GM12878 (cell line): Measurements from ENCODE around the gene ADGRL3. TPM values are rescaled to one million over a fixed set of nuclear protein-coding genes. Genes with fewer than 3 reads are reported as not detected.

Source experiments
- FOXK2 ChIP-seq: fragments of 450-650 bp; IDR thresholded peaks from 2 replicates; pipeline ENCODE4 v1.6.1; 2017; ENCODE audit warnings: mild to moderate bottlenecking, moderate library complexity
- JUND ChIP-seq: IDR thresholded peaks from 2 replicates; pipeline ENCODE4 v1.6.1; 2012; ENCODE audit warnings: low read depth, mild to moderate bottlenecking, low read length, improper control_type of control experiment, moderate library complexity
- NBN ChIP-seq: fragments of 450-650 bp; IDR thresholded peaks from 2 replicates; pipeline ENCODE4 v1.6.1; 2016
- NRF1 ChIP-seq: conservative IDR thresholded peaks from 2 replicates; pipeline ENCODE4 v1.6.1; 2011; ENCODE audit warnings: mild to moderate bottlenecking, low read depth, low read length, improper control_type of control experiment
- POLR2AphosphoS5 ChIP-seq: IDR thresholded peaks from 2 replicates; pipeline ENCODE4 v1.6.1; 2011; ENCODE audit warnings: mild to moderate bottlenecking, low read length, inconsistent platforms
- PRDM15 ChIP-seq: fragments of 450-650 bp; formaldehyde crosslinking; IDR thresholded peaks from 2 replicates; pipeline ENCODE4 v1.4.0; 2020; ENCODE audit warnings: mild to moderate bottlenecking, moderate library complexity
- RAD51 ChIP-seq: fragments of 450-650 bp; IDR thresholded peaks from 2 replicates; pipeline ENCODE4 v1.6.1; 2016; ENCODE audit warnings: moderate library complexity, mild to moderate bottlenecking, inconsistent platforms
- ZNF24 ChIP-seq: fragments of 450-650 bp; IDR thresholded peaks from 2 replicates; pipeline ENCODE4 v1.6.1; 2017; ENCODE audit warnings: antibody characterized with exemption, mild to moderate bottlenecking
- ZNF592 ChIP-seq: fragments of 450-650 bp; IDR thresholded peaks from 2 replicates; pipeline ENCODE4 v1.6.1; 2017; ENCODE audit warnings: mild to moderate bottlenecking, moderate library complexity
- polyA plus RNA-seq, 11 experiments: library from polyadenylated mRNA; depleted of rRNA in 4 of 11; unstranded in 6 of 11; stranded (reverse) in 5 of 11; fragments of >200 nt; fragmentation: Nextera tagmentation in 4 of 11; fragmentation: Illumina TruSeq in 1 of 11; extraction: Ambion mirVana in 4 of 11; extraction: Trizol in 1 of 11; gene quantifications; 1 replicate in 1 of 11; 2 replicates in 10 of 11; pipeline versions ENCODE4 v1.2.1 to v1.2.3, GENCODE V29; 2011 to 2016; ENCODE audit warnings: inconsistent platforms in 2 of 11, missing spikeins in 2 of 11, low read depth in 1 of 11
- total RNA-seq, 4 experiments: library from RNA; depleted of rRNA in 3 of 4; stranded (reverse); fragments of >200 nt in 3 of 4; fragmentation: Illumina TruSeq in 1 of 4; extraction: Trizol in 1 of 4; gene quantifications; 2 replicates each; pipeline versions ENCODE4 v1.2.1 to v1.2.3, GENCODE V29; 2013 to 2021
- TF ChIP-seq, protein P1 (sequence below): fragments of 450-650 bp; IDR thresholded peaks from 2 replicates; pipeline ENCODE4 v1.6.1; 2018; ENCODE audit warnings: borderline replicate concordance, mild to moderate bottlenecking; ENCODE audit not compliant: partially characterized antibody

Gene ADGRL3
- total and polyA plus RNA-seq, 10 of the 15 experiments (the other 5 are each of a cell fraction or from before 2014, with no cell fraction given), result 1.1 TPM; not detected in 9

DNA sequence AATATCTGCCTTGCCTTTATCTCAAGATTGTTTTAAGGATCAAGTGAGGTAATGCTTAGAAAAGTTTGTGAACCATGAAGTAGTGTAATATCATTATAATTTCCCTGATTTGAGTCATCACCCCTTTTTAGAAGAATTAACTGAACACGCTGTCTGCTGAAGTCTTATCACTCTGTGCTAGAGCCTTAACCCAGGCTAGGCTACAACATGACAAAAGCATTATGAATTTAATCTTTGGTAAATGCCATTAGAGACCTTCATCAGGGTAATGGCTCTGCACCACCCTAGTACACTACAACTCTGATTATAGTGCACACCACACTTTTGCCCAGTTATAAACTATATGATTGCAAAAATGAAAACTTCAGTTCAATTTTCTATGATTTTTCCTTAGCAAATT, 118.3 kb downstream of the ADGRL3 start (continued):
- TF ChIP-seq NBN (no peak), POLR2AphosphoS5 (no peak), FOXK2 (no peak), NRF1 (no peak), JUND (no peak), ZNF592 (no peak), PRDM15 (CRISPR knock-in tag) (no peak), ZNF24 (no peak), RAD51 (no peak)
- TF ChIP-seq, protein P1, sequence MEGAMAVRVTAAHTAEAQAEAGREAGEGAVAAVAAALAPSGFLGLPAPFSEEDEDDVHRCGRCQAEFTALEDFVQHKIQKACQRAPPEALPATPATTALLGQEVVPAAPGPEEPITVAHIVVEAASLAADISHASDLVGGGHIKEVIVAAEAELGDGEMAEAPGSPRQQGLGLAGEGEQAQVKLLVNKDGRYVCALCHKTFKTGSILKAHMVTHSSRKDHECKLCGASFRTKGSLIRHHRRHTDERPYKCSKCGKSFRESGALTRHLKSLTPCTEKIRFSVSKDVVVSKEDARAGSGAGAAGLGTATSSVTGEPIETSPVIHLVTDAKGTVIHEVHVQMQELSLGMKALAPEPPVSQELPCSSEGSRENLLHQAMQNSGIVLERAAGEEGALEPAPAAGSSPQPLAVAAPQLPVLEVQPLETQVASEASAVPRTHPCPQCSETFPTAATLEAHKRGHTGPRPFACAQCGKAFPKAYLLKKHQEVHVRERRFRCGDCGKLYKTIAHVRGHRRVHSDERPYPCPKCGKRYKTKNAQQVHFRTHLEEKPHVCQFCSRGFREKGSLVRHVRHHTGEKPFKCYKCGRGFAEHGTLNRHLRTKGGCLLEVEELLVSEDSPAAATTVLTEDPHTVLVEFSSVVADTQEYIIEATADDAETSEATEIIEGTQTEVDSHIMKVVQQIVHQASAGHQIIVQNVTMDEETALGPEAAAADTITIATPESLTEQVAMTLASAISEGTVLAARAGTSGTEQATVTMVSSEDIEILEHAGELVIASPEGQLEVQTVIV, result no peak
